Right ventricle myocardium superior (tissue), 1 donor: ENCODE results near the gene ARID5B. TPM values are rescaled to one million over a fixed set of nuclear protein-coding genes. Genes with fewer than 3 reads are reported as not detected.

Experiments used
- ATAC-seq: fragments of 200-7000 bp; cut with Tn5 transposase; one replicate; pipeline ENCODE4 v1.9.1; 2020; ENCODE audit warnings: mild to moderate bottlenecking; ENCODE audit not compliant: poor library complexity
- DNase-seq: peaks from one replicate; pipeline ENCODE4 v3.0.0-alpha.2; 2020
- intact Hi-C: fragments of 100-400 bp; cut with DNase I; formaldehyde crosslinking; loops from one replicate; pipeline ENCODE4 v1.11.2; 2022
- total RNA-seq: library from RNA; stranded (reverse); fragmentation: NEBNext Ultra II Directional; extraction: Animal tissue kit (Norgen Biotek cat#: 25700); gene quantifications from one replicate; pipeline ENCODE4 v1.2.1, GENCODE V29; 2021
- donor health status: DM: no; HTN: yes; CAD: no; lungs with severe emphysema.

ARID5B gene
- total RNA-seq, 1 donor from 2014 or later = 13.2 TPM

DNA sequence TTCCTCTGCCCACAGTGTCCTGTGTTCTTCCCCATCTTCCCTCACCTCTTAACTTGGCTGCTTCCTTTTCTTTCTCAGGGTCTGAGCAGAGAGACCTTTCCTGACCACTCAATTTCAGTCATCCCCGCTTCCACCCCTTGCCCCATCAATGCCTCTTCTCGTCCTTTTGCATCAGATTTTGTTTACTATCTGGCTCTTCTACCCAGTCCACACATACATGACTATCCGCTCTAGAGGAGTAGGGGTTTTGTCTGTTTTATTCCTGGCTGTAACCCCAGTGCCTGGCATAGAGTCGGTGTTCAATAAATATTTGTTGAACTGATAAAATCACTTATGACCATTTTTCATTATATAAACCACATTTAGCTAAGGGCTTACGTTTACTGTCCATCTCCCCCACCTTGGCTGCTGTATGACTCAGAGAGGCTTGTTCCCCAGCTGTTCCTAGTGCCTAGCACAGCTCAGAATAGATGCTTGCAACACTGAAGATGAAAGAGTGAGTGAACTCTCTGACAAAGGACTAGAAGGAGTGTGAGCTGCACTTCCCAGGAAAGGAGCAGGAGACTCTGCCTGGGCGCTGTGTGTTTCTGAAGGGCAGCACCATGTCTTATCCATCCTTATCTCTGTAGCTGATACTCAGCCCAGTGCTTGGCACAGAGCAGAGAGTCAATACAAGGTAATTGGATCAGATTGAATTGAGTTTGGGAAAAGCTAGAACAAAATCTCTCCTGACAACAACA, 21.9 kb downstream of the ARID5B start:
- intact Hi-C loops = no loop called here
- no peak for ATAC-seq
- DNase-seq = no peak

DNA sequence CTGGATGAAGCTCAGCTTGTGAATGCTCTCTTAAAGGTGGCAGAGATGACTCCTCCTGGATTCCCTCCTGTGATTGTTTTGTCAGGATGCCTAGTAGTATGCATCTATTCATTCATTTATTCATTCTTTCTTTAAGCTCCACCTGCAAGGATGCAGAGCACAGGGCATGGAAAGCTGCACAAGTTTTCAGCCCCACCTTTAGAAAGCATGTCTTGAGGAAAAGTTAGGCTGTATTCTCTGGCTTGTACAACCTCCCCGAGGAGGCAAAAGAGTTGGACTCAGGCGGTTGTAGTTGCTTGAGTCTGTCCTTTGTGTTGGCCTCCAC, 22.4 kb downstream of the ARID5B start:
- intact Hi-C loops = no loop called here
- DNase-seq = no peak
- no peak for ATAC-seq

DNA sequence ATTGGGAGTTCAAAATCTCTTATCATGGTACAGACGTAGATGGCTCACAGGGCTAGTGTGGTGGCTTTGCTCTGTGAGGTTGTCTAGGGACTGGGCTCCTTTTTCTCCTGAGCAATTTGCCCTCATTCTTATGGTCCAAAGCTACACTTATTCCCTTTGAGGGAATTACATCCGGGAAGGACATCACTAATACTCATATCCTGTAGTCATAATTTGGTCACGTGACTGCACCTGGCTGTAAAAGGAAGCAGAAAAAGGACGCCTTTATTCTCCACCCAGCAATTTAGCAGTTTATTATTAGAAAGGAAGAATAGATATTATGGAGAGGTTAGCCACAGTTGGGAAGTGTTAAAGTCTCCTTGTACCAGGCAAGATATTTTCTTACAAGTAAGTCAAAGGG, 28.1 kb downstream of the ARID5B start:
- intact Hi-C loops = no loop called here
- DNase-seq (no peak), ATAC-seq (no peak)

DNA sequence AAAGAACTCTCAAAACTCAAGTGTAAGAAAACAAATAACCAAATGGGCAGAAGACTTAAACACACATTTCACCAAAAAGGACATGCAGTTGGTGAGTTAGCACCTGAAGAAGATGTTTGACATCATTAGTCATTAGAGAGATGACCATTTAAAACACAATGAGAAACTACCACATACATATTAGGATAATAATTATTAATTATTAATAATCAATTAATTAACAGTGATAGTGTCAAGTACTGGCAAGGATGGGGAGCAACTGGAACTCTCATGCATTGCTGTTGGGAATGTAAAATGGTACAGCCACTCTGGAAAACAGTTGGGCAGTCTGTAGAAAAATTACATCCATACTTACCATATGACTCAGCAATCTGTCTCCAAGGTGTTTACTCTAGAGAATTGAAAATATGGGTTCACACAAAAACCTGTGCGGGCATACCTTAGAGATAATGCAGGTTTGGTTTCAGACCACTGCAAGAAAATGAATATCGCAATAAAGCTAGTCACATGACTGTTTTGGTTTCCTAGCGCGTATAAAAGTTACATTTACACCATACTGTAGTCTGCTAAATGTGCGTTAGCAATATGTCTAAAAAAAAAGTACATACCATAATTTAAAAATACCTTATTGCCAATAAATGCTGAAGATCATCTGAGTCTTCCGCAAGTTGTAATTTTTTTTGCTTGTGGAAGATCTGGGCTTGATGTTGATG, 30.3 kb downstream of the ARID5B start:
- ATAC-seq = no peak
- intact Hi-C loops = no loop called here
- no peak for DNase-seq

DNA sequence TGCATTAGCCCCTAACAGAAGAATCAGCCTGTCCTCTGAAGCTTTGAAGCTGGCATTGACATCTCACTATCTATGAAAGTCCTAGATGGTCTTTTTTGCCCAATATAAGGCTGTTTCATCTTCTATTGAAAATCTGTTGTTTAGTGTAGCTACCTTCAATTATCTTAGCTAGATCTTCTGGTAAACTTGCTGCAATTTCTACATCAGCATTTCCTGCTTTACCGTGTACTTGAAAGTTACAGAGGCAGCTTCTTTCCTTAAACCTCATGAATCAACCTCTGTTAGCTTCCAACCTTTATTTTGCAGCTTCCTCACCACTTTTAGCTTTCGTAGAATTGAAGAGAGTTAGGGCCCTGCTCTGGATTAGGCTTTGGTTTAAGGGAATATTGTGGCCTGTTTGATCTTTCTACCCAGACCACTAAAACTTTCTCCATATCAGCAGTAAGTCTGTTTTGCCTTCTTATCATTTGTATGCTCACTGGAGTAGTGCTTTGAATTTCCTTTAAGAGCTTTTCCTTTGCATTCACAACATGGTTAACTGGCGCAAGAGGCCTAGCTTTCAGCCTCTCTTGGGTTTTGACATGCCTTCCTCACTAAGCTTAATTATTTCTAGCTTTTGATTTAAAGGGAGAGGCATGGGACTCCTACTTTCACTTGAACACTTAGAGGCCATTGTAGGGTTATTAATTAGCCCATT, 32.5 kb downstream of the ARID5B start:
- intact Hi-C loops = no loop called here
- DNase-seq = no peak
- no peak for ATAC-seq

DNA sequence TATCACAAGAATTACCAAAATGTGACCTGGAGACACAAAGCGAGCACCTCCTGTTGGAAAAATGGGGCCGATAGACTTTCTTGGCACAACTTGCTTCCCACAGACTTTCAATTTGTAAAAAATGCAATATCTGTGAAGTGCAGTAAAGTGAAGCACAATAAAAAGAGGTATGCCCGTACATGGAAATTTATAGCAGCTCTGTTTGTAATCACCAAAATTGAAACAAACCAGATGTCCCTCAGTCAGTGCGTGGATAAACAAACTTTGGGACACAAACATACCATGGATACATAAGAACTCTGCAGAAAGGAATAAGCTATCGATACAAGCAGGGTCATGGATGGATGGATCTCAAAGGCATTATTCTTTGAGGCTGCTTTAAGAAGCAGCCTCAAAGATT, 33.6 kb downstream of the ARID5B start:
- intact Hi-C loops = no loop called here
- DNase-seq (no peak), ATAC-seq (no peak)

DNA sequence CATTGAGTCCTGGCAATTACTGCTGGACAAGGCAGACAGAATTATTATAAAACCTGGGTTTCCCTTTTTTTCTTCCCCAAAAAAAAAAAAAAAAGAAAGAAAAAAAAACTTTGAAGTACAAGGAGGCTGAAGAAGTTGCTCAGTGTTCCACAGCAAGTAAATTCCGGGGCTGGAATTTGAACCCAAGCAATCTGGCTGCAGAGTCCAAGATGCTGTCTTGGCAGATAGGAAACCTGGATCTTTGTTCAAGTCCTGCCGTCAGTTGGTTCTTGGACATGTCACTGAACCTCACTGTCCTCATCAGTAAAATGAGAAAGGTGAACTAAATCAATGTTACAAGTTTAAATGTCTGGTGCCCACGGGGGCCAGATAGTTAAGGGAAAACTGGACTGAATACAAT, 35.3 kb downstream of the ARID5B start:
- no peak for ATAC-seq
- DNase-seq = no peak
- intact Hi-C loops = no loop called here

DNA sequence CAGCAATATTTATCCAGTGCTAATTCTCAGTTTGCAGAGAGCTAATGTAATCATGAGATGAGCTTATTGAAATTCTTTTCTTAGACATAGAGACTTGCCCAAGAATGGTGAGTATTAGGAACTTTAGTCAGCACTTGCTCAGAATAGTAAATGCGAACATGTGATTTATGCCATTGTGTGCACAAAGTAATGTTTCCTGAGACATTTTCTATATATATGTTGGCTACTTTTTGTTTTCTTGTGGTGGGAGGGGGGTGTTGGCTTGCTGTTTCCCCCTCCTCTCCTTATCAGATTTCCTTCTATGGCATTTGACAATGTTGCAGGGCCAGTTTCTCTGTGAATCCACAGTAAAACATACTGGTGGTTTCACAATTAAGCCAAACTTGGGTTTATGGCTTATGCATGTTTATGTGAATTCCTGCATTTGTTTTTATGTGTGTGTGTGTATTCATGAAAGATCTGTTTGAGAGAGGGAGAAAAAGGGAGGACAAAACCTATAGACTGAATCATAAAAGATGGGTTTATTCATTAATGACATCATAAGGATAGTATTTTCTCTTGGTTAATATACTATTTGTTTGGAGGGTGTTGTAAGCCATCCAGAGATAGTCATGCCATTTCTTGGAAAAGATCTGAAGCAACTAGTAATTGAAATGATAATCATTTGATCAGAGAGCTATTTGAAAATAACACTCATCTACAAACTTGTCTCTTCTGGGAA, 36.3 kb downstream of the ARID5B start:
- intact Hi-C loops = no loop called here
- DNase-seq = no peak
- no peak for ATAC-seq

DNA sequence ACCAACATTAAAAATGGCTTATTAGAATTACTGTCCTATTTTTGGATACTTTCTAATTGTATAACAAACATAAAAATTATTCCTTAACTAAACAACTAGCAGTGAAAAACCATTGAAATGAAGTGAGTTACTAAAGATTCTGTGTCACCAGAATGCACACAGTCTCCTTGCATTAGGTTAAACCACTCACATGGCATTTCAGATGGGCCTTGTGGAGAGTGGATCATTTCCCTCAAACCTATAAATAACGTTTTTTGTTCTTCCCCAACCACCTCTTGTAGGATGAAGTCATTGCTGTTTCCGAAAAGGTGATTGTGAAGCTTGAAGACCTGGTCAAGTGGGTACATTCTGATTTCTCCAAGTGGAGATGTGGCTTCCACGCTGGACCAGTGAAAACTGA, 38.4 kb downstream of the ARID5B start:
- intact Hi-C loops = no loop called here
- no peak for ATAC-seq
- DNase-seq = no peak

DNA sequence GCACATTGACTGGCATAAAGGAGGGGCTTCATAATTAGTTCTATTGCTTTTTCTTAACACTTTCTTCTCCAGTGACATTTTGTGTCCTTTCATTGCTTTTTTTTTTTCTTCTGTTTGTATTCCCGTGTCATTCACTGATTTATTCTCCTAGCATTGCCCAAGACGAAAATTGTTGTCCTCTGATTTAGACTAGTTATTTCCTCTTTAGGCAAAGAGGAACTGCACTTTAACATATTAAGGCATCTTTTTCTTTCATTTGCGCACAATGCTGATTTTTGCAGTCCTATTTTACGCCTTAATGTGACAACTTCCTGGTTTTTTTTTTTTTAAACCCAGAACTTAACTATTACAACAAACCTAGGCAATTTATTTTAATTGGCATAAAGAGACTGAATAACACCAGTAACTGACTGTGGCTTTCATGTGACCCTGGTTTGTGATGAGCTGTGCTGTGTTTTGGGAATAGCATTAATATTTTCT, 39.7 kb downstream of the ARID5B start:
- intact Hi-C loops = no loop called here
- DNase-seq (no peak), ATAC-seq (no peak)

DNA sequence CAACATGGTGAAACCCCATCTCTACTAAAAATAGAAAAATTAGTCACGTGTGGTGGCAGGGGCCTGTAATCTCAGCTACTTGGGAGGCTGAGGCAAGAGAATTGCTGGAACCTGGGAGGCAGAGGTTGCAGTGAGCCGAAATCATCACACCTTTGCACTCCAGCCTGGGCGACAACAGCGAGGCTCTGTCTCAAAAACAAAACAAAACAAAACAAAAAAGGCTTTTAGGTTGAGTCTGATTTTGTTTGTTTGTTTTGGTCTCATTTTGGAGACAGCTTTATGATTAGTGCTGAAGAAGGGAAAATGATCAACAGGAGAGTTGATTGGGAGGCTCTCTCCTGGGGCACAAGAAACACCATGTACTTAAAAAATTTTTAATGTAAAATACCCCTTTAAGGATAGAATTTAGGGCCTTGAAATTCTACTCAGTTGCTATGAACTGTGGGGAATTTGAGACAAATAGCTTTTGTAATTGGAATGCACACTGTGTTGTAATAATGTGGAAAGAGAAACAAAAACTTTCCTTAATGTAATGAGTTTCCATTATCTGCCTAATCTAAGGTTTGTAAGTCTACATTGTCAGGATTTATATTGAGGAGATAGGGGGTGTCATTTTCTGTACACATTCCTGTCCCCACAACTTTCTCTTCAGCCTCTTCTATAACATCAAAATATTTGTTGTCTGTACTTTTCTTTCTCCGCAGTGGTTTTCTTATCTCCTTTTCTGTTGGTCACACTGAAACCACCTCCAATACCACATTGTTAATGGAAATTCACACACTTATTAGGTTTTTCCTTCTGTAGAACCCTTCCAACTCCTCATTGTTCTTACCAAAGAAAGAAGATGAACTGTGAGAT, 41.3 kb downstream of the ARID5B start:
- DNase-seq (no peak), ATAC-seq (peak; percentile 75)
- intact Hi-C loops = no loop called here

DNA sequence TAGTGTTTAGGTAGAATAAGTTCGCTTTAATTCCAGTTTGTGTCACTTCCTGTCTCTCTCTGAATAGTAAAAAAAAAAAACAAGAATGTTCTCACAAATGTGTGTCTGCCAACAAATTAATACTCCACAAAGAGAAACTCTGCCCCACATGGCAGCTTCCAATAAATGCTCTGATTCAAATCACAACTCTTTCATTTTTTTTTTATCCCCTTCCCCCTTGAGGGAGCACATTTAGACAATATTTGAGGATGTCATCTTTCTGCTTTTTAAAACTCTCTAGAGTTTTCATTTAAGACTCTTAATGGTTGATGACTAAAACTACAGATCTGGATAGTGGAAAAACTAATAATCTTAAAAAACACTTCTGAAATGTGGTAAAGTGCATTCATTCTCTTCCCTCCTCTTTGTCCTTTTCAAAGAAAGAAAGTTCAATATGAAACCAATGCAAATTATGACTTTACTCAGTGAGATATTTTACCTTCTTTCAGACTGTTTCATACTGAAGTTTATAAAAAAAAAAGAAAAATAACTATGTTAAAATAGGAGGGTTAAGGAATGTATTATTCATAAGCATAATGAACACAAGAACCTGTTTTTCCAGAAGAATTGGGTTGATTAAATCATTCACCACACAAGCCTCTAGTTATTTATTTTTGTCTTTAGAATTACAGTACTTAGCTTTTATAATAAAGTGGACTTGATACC, 42.3 kb downstream of the ARID5B start:
- intact Hi-C loops = no loop called here
- no peak for DNase-seq
- ATAC-seq = peak; percentile 77

DNA sequence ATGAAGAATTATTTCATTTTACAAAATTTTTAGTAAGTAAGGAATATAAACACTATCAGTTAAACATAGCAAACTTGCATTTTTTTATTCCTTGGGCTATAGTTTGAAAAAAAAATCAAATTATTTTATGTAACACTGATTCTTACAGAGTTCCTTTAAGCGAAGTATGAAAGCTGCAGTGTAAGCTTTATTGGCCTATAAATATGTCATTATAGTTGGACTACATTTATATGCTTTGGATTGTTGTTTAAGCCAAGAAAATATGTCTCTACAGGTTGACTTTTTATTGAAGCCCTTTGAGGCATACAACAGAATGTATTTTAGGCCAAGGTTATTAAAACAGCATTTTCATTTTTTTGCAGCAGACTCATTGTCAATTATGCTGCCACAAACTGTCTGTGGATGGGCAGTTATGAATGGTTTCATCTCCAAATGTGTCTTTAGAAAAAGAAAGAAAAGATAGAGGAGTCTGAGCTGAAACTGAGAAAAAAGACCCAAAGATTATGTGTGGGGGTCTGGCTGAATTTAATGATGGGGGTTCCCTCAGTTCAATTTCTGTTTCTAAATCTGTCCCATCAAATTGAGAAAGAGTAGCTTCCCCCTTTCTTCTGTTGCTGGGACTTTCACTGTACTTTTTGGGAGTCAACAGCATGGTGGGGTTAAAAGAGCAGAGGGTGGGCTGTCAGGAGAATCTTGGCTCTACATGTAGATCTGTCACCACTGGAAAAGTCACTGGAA, 43.1 kb downstream of the ARID5B start:
- ATAC-seq (no peak), DNase-seq (no peak)
- intact Hi-C loops = no loop called here

DNA sequence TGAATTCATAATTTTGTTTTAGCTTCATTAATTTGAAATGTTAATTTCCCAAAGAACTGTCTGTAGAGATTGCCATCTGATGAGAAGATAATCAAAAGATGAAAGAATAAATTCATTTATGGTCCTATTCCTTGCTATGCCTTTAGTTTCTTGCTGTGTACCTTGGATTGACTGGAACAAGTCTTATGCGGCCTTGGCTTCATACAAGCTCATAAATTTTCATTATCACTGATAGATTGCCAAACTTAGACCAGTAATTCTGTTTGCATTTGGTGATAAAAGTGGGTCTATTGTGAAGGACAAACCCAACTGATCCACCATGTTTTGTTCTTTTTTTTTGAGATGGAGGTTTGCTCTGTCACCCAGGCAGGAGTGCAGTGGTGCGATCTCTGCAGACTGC, 48.2 kb downstream of the ARID5B start:
- ATAC-seq = no peak
- intact Hi-C loops = no loop called here
- DNase-seq = no peak

DNA sequence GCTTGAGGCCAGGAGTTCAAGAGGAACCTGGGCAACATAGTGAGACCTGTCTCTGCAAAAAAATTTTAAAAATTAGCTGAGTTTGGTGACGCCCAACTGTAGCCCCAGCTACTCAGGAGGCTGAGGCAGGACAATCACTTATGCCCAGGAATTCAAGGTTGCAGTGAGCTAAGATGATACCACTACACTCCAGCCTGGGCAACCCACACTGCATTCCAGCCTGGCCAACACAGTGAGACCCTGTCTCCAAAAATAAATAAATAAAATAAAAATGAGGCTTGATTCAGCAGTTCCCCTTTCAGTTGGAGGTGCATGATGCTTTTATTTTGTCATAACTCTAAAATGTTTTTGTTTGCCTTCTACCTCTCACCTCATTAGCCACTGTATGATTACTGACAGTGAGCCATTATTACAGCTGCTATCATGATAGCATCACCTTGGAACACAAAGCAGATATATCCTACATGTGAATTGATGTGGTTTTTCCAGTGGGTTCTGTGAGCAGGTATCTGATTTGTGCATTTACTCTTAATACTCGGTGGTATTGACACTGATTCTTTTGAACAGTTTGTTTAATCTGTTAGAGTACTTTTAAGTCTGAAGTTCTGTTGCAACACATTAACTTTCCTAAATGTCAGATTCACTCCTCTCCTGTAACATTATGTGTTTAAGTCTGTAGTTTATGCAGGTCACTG, 49.1 kb downstream of the ARID5B start:
- intact Hi-C loops = no loop called here
- no peak for DNase-seq

DNA sequence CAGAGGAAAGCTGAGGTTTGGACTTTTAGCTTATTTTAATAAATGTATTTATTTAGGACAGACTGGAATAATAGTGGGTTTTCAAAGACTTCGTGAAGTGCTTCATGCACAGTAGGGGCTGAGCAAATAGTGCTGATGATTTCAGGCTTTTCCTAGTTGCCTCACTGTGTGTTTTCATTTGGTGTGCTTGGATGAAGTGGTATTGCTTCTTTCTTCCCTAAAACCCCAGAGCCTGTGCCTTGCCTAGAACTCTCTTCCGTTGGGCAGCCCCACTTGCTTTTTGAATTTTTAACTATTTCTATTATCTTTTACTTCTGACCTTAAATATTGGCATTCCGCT, 49.6 kb downstream of the ARID5B start:
- DNase-seq (no peak), ATAC-seq (no peak)
- intact Hi-C loops = no loop called here

More for the DNA sequence above, 49.1 kb downstream of the ARID5B start:
- no peak for ATAC-seq
